Measurements from ENCODE around the gene IRAK3.
"Not testable (repeated sequence)": the region's sequence is repeated elsewhere in the genome, so short reads cannot be mapped to it uniquely, and the experiment has no call there.

The IRAK3 gene

GRCh38 chr12:66269142-66269541 lies 80.1 kb downstream of the IRAK3 start:
- DNase-seq = no peak

GRCh38 chr12:66269757-66270383 lies 80.9 kb downstream of the IRAK3 start:
- DNase-seq = no peak

- no peak for DNase-seq
Measured at GRCh38 chr12:66270613-66271012, 81.6 kb downstream of the IRAK3 start.

- DNase-seq = no peak
Measured at GRCh38 chr12:66272650-66273049, 83.6 kb downstream of the IRAK3 start.

- no peak for DNase-seq
Measured at GRCh38 chr12:66273147-66273546, 84.1 kb downstream of the IRAK3 start.

GRCh38 chr12:66275040-66275439 lies 86.0 kb downstream of the IRAK3 start:
- DNase-seq = no peak

- DNase-seq = no peak
Measured at GRCh38 chr12:66279123-66279712, 90.2 kb downstream of the IRAK3 start.

- no peak for DNase-seq
Measured at GRCh38 chr12:66280561-66280960, 91.5 kb downstream of the IRAK3 start.

GRCh38 chr12:66282244-66282643 lies 93.2 kb downstream of the IRAK3 start:
- DNase-seq = no peak

GRCh38 chr12:66287275-66287674 lies 98.3 kb downstream of the IRAK3 start:
- DNase-seq = no peak

GRCh38 chr12:66288121-66288520 lies 99.1 kb downstream of the IRAK3 start:
- DNase-seq = no peak

- no peak for DNase-seq
Measured at GRCh38 chr12:66289485-66289884, 100.5 kb downstream of the IRAK3 start.

GRCh38 chr12:66290716-66291200 lies 101.7 kb downstream of the IRAK3 start:
- DNase-seq = no peak

GRCh38 chr12:66296176-66296683 lies 107.2 kb downstream of the IRAK3 start:
- DNase-seq = no peak

GRCh38 chr12:66297080-66297479 lies 108.1 kb downstream of the IRAK3 start:
- no peak for DNase-seq

- DNase-seq = no peak
Measured at GRCh38 chr12:66297923-66298322, 108.9 kb downstream of the IRAK3 start.

GRCh38 chr12:66301944-66302826 lies 113.2 kb downstream of the IRAK3 start, which contains the start of gene HELB:
TSS of gene HELB (plus strand) at chr12:66302493. CDS start at chr12:66302604, 111 bp downstream.
- DNase-seq = peak; percentile 100

GRCh38 chr12:66302827-66303169 lies 113.8 kb downstream of the IRAK3 start:
- DNase-seq = no peak

- not testable (repeated sequence) for DNase-seq
Measured at GRCh38 chr12:66303316-66303804, 114.3 kb downstream of the IRAK3 start.

Measured in GOT3 (cell line).